Measurements from ENCODE around the gene CD151.

GRCh38 chr11:872799-873198 lies 40.0 kb downstream of the CD151 start:
- TF ChIP-seq POLR2A (IDR thresholded peaks at IDR 0.05), result no peak
- no peak for TF ChIP-seq CTCF (IDR thresholded peaks at IDR 0.05)
